NCI-H460 (cell line): ENCODE data around the gene ATP13A3. TPM values are rescaled to one million over a fixed set of nuclear protein-coding genes. Genes with fewer than 3 reads are reported as not detected.

Source experiments
- DNase-seq: peaks from one replicate; pipeline ENCODE4 v3.0.0-alpha.2; 2016; ENCODE audit warnings: low read depth; ENCODE audit errors: extremely low read depth
- total RNA-seq: library from RNA; depleted of rRNA; stranded (reverse); fragments of >200 nt; shearing (Covaris generic); gene quantifications from 2 replicates; pipeline ENCODE4 v1.2.3, GENCODE V29; 2014

ATP13A3 gene
- total RNA-seq, 1 experiment from 2014 or later, result 101 TPM

GRCh38 chr3:194447657-194448056 lies 39.1 kb downstream of the ATP13A3 start:
- no peak for DNase-seq

GRCh38 chr3:194447161-194447560 lies 39.6 kb downstream of the ATP13A3 start:
- no peak for DNase-seq

GRCh38 chr3:194446754-194447153 lies 40.0 kb downstream of the ATP13A3 start:
- no peak for DNase-seq

- DNase-seq, result no peak
These were observed 40.6 kb downstream of the ATP13A3 start for GRCh38 chr3:194446172-194446571.

- no peak for DNase-seq
These were observed 42.9 kb downstream of the ATP13A3 start for GRCh38 chr3:194443901-194444300.

GRCh38 chr3:194440756-194441155 lies 46.0 kb downstream of the ATP13A3 start:
- DNase-seq, result no peak

GRCh38 chr3:194439881-194440550 lies 46.8 kb downstream of the ATP13A3 start:
- DNase-seq, result no peak

- no peak for DNase-seq
These were observed 52.3 kb downstream of the ATP13A3 start for GRCh38 chr3:194434503-194434902.

GRCh38 chr3:194431554-194431953 lies 55.2 kb downstream of the ATP13A3 start:
- no peak for DNase-seq

- no peak for DNase-seq
These were observed 61.4 kb downstream of the ATP13A3 start for GRCh38 chr3:194425399-194425798.

- DNase-seq, result no peak
These were observed 61.8 kb downstream of the ATP13A3 start for GRCh38 chr3:194424953-194425352.

GRCh38 chr3:194424373-194424772 lies 62.4 kb downstream of the ATP13A3 start:
- no peak for DNase-seq

- DNase-seq, result no peak
These were observed 63.5 kb downstream of the ATP13A3 start for GRCh38 chr3:194423317-194423716.

- DNase-seq, result no peak
These were observed 64.6 kb downstream of the ATP13A3 start for GRCh38 chr3:194422188-194422587.

- DNase-seq, result no peak
These were observed 68.1 kb downstream of the ATP13A3 start for GRCh38 chr3:194418671-194419070.

GRCh38 chr3:194407423-194407822 lies 79.4 kb downstream of the ATP13A3 start:
- no peak for DNase-seq

- DNase-seq, result no peak
These were observed 81.0 kb downstream of the ATP13A3 start for GRCh38 chr3:194405766-194406165.

- peak; percentile 49 for DNase-seq
These were observed 82.2 kb downstream of the ATP13A3 start for GRCh38 chr3:194404365-194405140.

GRCh38 chr3:194401868-194402329 lies 84.9 kb downstream of the ATP13A3 start:
- DNase-seq, result no peak

- no peak for DNase-seq
These were observed 85.5 kb downstream of the ATP13A3 start for GRCh38 chr3:194401346-194401745.

- no peak for DNase-seq
These were observed 86.9 kb downstream of the ATP13A3 start for GRCh38 chr3:194399874-194400411.

- DNase-seq, result no peak
These were observed 87.6 kb downstream of the ATP13A3 start, which contains the start of gene GP5 for GRCh38 chr3:194399166-194399565. Gene GP5 (minus strand): TSS chr3:194399266. CDS start chr3:194398282, 984 bp downstream.
